ENCODE measurements around the gene SAP30BP. TPM values are rescaled to one million over a fixed set of nuclear protein-coding genes. Genes with fewer than 3 reads are reported as not detected.

Gene SAP30BP
- total RNA-seq, 1 experiment from 2014 or later = 126 TPM

GRCh38 chr17:75703191-75703590, 36.1 kb downstream of the SAP30BP start:
- CTCF ChIA-PET = interaction anchor here (0.6 kb wide), 1 partner anchor 14 kb away, joined by 3 read pairs; no protein-coding TSS in a partner anchor
- Histone ChIP-seq H3K4me1 (peaks cover 21% of the 10 kb centered on the region), H3K4me3 (ENCODE audit: low read depth, low read length) (no peak overlapping the region), H3K27me3 (replicated peaks; ENCODE audit: control insufficient read depth, insufficient read depth, low read length) (no peaks in the 10 kb centered on the region), H3K36me3 (ENCODE audit: control insufficient read depth, insufficient read depth, low read length) (peaks cover 8% of the 10 kb centered on the region), H3K9me3 (no peaks in the 10 kb centered on the region)
- Mint-ChIP-seq H3K36me3 (ENCODE audit: insufficient read depth, unreplicated experiment) (peaks cover 77% of the 10 kb centered on the region), H3K4me3 (ENCODE audit: unreplicated experiment) (no peak overlapping the region), H3K9me3 (ENCODE audit: unreplicated experiment) (no peaks in the 10 kb centered on the region), H3K27me3 (ENCODE audit: insufficient read depth, unreplicated experiment) (no peaks in the 10 kb centered on the region), H3K4me1 (ENCODE audit: low read depth, unreplicated experiment) (peaks cover 21% of the 10 kb centered on the region), H3K27ac (ENCODE audit: unreplicated experiment) (no peak overlapping the region)
- no peak for DNase-seq
- intact Hi-C loops (cut with micrococcal nuclease; ENCODE audit: unreplicated experiment) = no loop called here
- BruUV-seq (replicated peaks) = no TSS peak
- TF ChIP-seq CTCF (IDR thresholded peaks at IDR 0.05; ENCODE audit: insufficient read depth in 1 of 2, low read depth in 1 of 2, low read length in 1 of 2, severe bottlenecking in 1 of 2, unreplicated experiment in 1 of 2) = no peak
- POLR2A ChIA-PET = interaction anchor here (1.0 kb wide), 1 partner anchor 77 kb away, joined by 3 read pairs; no protein-coding TSS in a partner anchor

- TF ChIP-seq CTCF (IDR thresholded peaks at IDR 0.05; ENCODE audit: insufficient read depth in 1 of 2, low read depth in 1 of 2, low read length in 1 of 2, severe bottlenecking in 1 of 2, unreplicated experiment in 1 of 2) = no peak
- POLR2A ChIA-PET = interaction anchor here (1.0 kb wide), 1 partner anchor 76 kb away, joined by 3 read pairs; no protein-coding TSS in a partner anchor
- no peaks in the 10 kb centered on the region for H3K27me3 ChIP-seq (replicated peaks; ENCODE audit: control insufficient read depth, insufficient read depth, low read length)
- Mint-ChIP-seq H3K36me3 (ENCODE audit: insufficient read depth, unreplicated experiment) (peaks cover 79% of the 10 kb centered on the region), H3K27ac (ENCODE audit: unreplicated experiment) (no peak overlapping the region), H3K4me3 (ENCODE audit: unreplicated experiment) (no peak overlapping the region), H3K27me3 (ENCODE audit: insufficient read depth, unreplicated experiment) (no peaks in the 10 kb centered on the region), H3K9me3 (ENCODE audit: unreplicated experiment) (no peaks in the 10 kb centered on the region), H3K4me1 (ENCODE audit: low read depth, unreplicated experiment) (peaks cover 21% of the 10 kb centered on the region)
- BruUV-seq (replicated peaks) = no TSS peak
- H3K4me3 ChIP-seq (ENCODE audit: low read depth, low read length) = no peak overlapping the region
- CTCF ChIA-PET = interaction anchor here (0.6 kb wide), 1 partner anchor 14 kb away, joined by 3 read pairs; no protein-coding TSS in a partner anchor
- H3K4me1 ChIP-seq = peaks cover 21% of the 10 kb centered on the region
- DNase-seq = no peak
- H3K36me3 ChIP-seq (ENCODE audit: control insufficient read depth, insufficient read depth, low read length) = peaks cover 7% of the 10 kb centered on the region
- intact Hi-C loops (cut with micrococcal nuclease; ENCODE audit: unreplicated experiment) = no loop called here
- no peaks in the 10 kb centered on the region for H3K9me3 ChIP-seq
Measured at GRCh38 chr17:75703591-75703990, 36.5 kb downstream of the SAP30BP start.

GRCh38 chr17:75704963-75705875, 38.1 kb downstream of the SAP30BP start:
- Histone ChIP-seq H3K9me3 (no peaks in the 10 kb centered on the region), H3K4me1 (peaks cover 9% of the 10 kb centered on the region), H3K4me3 (ENCODE audit: low read depth, low read length) (no peak overlapping the region), H3K36me3 (ENCODE audit: control insufficient read depth, insufficient read depth, low read length) (peaks cover 6% of the 10 kb centered on the region), H3K27me3 (replicated peaks; ENCODE audit: control insufficient read depth, insufficient read depth, low read length) (no peaks in the 10 kb centered on the region)
- peaks cover 77% of the 10 kb centered on the region for H3K36me3 Mint-ChIP-seq (ENCODE audit: insufficient read depth, unreplicated experiment)
- POLR2A ChIA-PET = no interaction called here
- no peak for TF ChIP-seq CTCF (IDR thresholded peaks at IDR 0.05; ENCODE audit: insufficient read depth in 1 of 2, low read depth in 1 of 2, low read length in 1 of 2, severe bottlenecking in 1 of 2, unreplicated experiment in 1 of 2)
- no peaks in the 10 kb centered on the region for H3K27me3 Mint-ChIP-seq (ENCODE audit: insufficient read depth, unreplicated experiment)
- no peak overlapping the region for H3K4me3 Mint-ChIP-seq (ENCODE audit: unreplicated experiment)
- no TSS peak for BruUV-seq (replicated peaks)
- peaks cover 13% of the 10 kb centered on the region for H3K4me1 Mint-ChIP-seq (ENCODE audit: low read depth, unreplicated experiment)
- no peak for DNase-seq
- H3K9me3 Mint-ChIP-seq (ENCODE audit: unreplicated experiment) = no peaks in the 10 kb centered on the region
- no peak overlapping the region for H3K27ac Mint-ChIP-seq (ENCODE audit: unreplicated experiment)
- CTCF ChIA-PET = interaction anchor here (0.5 kb wide), 1 partner anchor 48 kb away, joined by 4 read pairs; no protein-coding TSS in a partner anchor
- intact Hi-C loops (cut with micrococcal nuclease; ENCODE audit: unreplicated experiment) = no loop called here

Data from Caco-2 (cell line).